ENCODE data around the gene ZNHIT3.

The ZNHIT3 gene

DNA sequence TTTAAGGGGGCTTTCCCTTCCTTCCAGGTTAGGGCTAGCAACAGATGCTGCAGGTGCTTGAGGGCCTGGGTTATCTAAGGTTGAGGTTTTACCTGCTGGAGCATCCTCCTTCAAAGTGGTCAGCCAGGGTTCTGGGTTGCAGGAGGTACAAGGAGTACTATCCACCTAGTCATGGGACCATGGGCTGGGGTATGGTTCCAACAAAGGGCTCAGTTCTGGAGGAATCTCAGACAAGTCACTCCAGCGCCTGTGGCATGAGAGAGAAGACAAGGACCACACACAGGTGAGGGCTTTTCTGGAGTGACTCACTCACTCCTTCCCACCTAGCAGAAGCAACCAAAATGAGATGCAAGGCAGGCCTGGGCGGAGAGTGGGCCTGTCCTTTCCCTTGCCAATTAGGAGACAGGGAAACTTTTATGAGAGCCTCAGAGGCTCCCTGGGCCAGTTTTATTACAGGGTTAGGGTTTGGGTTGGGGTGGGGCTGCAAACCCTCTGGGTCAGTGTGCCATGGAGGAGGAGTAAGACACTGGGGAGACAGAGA, 46.0 kb downstream of the ZNHIT3 start:
- H3K9ac ChIP-seq (ENCODE audit: insufficient read length, low read depth): peak overlapping the region; percentile 53
- peaks cover 7% of the 10 kb centered on the region for H3K4me1 ChIP-seq (ENCODE audit: insufficient read depth, insufficient read length)
- H3K36me3 ChIP-seq (ENCODE audit: insufficient read depth, insufficient read length, low read length): peaks cover 70% of the 10 kb centered on the region
- TF ChIP-seq ZNF274 (IDR thresholded peaks at IDR 0.05; ENCODE audit: low read depth, low read length): no peak
- TF ChIP-seq SUZ12 (IDR thresholded peaks at IDR 0.05; ENCODE audit: extremely low read depth, insufficient read depth, insufficient read length): no peak
- no peak for TF ChIP-seq YY1 (IDR thresholded peaks at IDR 0.05; ENCODE audit: insufficient read depth, insufficient read length)
- H3K4me3 ChIP-seq (ENCODE audit: insufficient read length, low read depth): no peak overlapping the region
- H3K9me3 ChIP-seq (ENCODE audit: insufficient read depth, low read length): no peaks in the 10 kb centered on the region
- no peak for DNase-seq (ENCODE audit: low read depth, low spot score)
- no peaks in the 10 kb centered on the region for H3K27me3 ChIP-seq (ENCODE audit: insufficient read depth, insufficient read length)

- Histone ChIP-seq H3K27me3 (ENCODE audit: insufficient read depth, insufficient read length) (no peaks in the 10 kb centered on the region), H3K9ac (ENCODE audit: insufficient read length, low read depth) (peak overlapping the region; percentile 98), H3K4me1 (ENCODE audit: insufficient read depth, insufficient read length) (peaks cover 7% of the 10 kb centered on the region), H3K36me3 (ENCODE audit: insufficient read depth, insufficient read length, low read length) (peaks cover 65% of the 10 kb centered on the region), H3K4me3 (ENCODE audit: insufficient read length, low read depth) (peak overlapping the region; percentile 90), H3K9me3 (ENCODE audit: insufficient read depth, low read length) (no peaks in the 10 kb centered on the region)
- DNase-seq (ENCODE audit: low read depth, low spot score): no peak
- TF ChIP-seq SUZ12 (IDR thresholded peaks at IDR 0.05; ENCODE audit: extremely low read depth, insufficient read depth, insufficient read length) (no peak), ZNF274 (IDR thresholded peaks at IDR 0.05; ENCODE audit: low read depth, low read length) (no peak), YY1 (IDR thresholded peaks at IDR 0.05; ENCODE audit: insufficient read depth, insufficient read length) (no peak)
These were observed 47.7 kb downstream of the ZNHIT3 start for GRCh38 chr17:36533935-36534839.

DNA sequence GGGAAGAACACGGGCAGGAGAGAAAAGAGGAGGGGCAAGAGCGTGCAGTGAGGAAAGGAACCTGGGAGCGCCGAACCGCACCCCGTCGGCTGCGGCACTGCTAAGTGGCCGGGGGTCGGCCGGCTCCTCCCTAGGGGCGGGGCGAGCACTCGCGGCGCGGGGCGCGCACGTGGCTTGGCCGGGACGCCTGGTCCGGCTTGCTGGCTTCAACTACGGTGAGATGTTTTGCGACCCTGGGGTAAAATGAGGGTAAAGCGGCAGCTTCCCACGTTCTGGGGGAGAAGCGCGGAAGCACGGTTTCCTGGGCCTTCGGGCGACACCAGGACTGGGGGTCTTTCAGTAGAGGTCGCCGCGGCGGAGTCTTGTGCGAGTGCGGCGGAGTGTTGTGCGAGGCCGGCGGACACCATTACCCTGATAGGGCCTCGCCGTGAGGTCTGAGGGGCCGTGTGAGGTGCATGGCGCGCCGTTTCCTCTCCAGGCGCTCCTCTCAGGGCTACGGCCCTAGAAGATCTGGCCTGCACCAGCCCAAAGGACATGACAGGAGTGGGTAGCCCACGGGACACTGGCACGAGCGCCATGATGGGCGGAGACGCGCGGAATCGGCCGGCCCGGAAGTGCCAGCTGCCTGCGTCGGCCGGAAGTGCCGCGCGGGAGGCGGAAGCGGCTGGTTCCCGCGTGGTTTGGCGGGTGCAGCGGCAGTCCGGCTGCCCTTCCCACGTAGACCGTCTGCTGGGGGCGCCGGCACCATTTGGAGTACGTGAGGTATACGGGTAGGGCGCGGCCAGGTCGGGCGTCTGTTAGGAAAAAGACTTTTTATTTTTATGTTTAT, 48.6 kb downstream of the ZNHIT3 start, which contains the start of the genes MYO19 and PIGW:
Gene MYO19, minus strand, starts transcription at position 29 of the 829 bp plus-strand sequence. CDS start 2,330 bp downstream, outside the sequence.
Gene PIGW, plus strand, starts transcription at position 148 of the 829 bp plus-strand sequence. CDS start 2,115 bp downstream, outside the sequence.
- no peaks in the 10 kb centered on the region for H3K27me3 ChIP-seq (ENCODE audit: insufficient read depth, insufficient read length)
- H3K4me1 ChIP-seq (ENCODE audit: insufficient read depth, insufficient read length): peaks cover 7% of the 10 kb centered on the region
- peak within 1 kb of the TSS; percentile 98 for H3K9ac ChIP-seq (ENCODE audit: insufficient read length, low read depth)
- H3K36me3 ChIP-seq (ENCODE audit: insufficient read depth, insufficient read length, low read length): peaks cover 60% of the 10 kb centered on the region
- no peaks in the 10 kb centered on the region for H3K9me3 ChIP-seq (ENCODE audit: insufficient read depth, low read length)
- peak; percentile 77 for DNase-seq (ENCODE audit: low read depth, low spot score)
- H3K4me3 ChIP-seq (ENCODE audit: insufficient read length, low read depth): peak within 1 kb of the TSS; percentile 90
- no peak for TF ChIP-seq ZNF274 (IDR thresholded peaks at IDR 0.05; ENCODE audit: low read depth, low read length)
- TF ChIP-seq YY1 (IDR thresholded peaks at IDR 0.05; ENCODE audit: insufficient read depth, insufficient read length): peak; percentile 53
- no peak for TF ChIP-seq SUZ12 (IDR thresholded peaks at IDR 0.05; ENCODE audit: extremely low read depth, insufficient read depth, insufficient read length)

DNA sequence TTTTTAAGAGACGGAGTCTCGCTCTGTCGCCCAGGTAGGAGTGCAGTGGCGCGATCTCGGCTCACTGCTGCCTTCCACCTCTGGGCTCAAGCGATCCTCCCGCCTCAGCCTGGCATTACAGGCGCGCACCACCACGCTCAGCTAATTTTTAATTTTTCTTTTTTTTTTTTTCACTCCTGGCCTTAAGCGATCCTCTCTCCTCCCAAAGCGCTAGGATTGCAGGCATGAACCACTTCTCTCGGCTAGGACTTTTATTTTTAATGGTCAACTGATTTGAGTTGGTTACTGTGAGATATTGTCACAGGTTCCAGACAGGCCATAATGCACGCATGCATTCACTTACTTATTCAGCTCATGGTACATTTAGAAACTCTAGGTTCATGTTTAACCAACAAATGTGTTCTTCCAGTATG, 49.2 kb downstream of the ZNHIT3 start:
- Histone ChIP-seq H3K4me3 (ENCODE audit: insufficient read length, low read depth) (peak overlapping the region; percentile 90), H3K9me3 (ENCODE audit: insufficient read depth, low read length) (no peaks in the 10 kb centered on the region), H3K4me1 (ENCODE audit: insufficient read depth, insufficient read length) (peaks cover 7% of the 10 kb centered on the region), H3K27me3 (ENCODE audit: insufficient read depth, insufficient read length) (no peaks in the 10 kb centered on the region), H3K36me3 (ENCODE audit: insufficient read depth, insufficient read length, low read length) (peaks cover 56% of the 10 kb centered on the region), H3K9ac (ENCODE audit: insufficient read length, low read depth) (peak overlapping the region; percentile 95)
- TF ChIP-seq SUZ12 (IDR thresholded peaks at IDR 0.05; ENCODE audit: extremely low read depth, insufficient read depth, insufficient read length) (no peak), ZNF274 (IDR thresholded peaks at IDR 0.05; ENCODE audit: low read depth, low read length) (no peak), YY1 (IDR thresholded peaks at IDR 0.05; ENCODE audit: insufficient read depth, insufficient read length) (no peak)
- DNase-seq (ENCODE audit: low read depth, low spot score): no peak

DNA sequence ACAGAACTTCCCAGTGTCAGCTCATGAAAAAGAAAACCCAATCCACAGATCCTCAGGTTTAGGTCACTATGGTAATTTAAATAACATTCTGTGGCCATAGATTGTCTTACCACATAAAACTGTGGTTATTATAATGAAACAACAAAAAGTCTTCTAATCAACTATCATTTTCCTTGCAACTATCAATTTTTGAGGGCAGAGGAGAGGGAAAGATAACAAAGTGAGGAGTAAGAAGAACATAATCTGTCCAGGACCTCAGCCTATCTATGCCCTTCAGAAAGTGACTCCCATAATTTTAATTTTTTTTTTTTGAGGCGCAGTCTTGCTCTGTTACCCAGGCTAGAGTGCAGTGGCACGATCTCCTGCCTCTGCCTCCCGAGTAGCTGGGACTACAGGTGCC, 54.2 kb downstream of the ZNHIT3 start:
- Histone ChIP-seq H3K9ac (ENCODE audit: insufficient read length, low read depth) (no peak overlapping the region), H3K36me3 (ENCODE audit: insufficient read depth, insufficient read length, low read length) (peaks cover 28% of the 10 kb centered on the region), H3K9me3 (ENCODE audit: insufficient read depth, low read length) (no peaks in the 10 kb centered on the region), H3K4me1 (ENCODE audit: insufficient read depth, insufficient read length) (peaks cover 2% of the 10 kb centered on the region), H3K27me3 (ENCODE audit: insufficient read depth, insufficient read length) (no peaks in the 10 kb centered on the region), H3K4me3 (ENCODE audit: insufficient read length, low read depth) (no peak overlapping the region)
- TF ChIP-seq ZNF274 (IDR thresholded peaks at IDR 0.05; ENCODE audit: low read depth, low read length) (no peak), SUZ12 (IDR thresholded peaks at IDR 0.05; ENCODE audit: extremely low read depth, insufficient read depth, insufficient read length) (no peak), YY1 (IDR thresholded peaks at IDR 0.05; ENCODE audit: insufficient read depth, insufficient read length) (no peak)
- no peak for DNase-seq (ENCODE audit: low read depth, low spot score)

DNA sequence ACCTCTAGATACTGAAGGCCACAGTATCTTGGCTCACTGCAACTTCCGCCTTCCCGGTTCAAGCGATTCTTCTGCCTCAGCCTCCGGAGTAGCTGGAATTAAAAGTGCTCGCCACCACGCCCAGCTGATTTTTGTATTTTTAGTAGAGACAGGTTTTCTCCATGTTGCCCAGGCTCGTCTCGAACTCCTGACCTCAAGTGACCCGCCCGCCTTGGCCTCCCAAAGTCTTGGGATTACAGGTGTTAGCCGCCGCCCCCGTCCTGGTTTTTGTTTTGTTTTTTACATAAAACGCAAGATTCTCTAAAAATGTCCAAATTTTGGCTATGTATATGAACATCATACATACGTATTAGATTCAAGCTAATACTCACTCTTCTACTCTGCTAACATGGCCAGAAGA, 56.3 kb downstream of the ZNHIT3 start:
- H3K9me3 ChIP-seq (ENCODE audit: insufficient read depth, low read length): no peaks in the 10 kb centered on the region
- no peak for DNase-seq (ENCODE audit: low read depth, low spot score)
- no peak overlapping the region for H3K4me3 ChIP-seq (ENCODE audit: insufficient read length, low read depth)
- H3K4me1 ChIP-seq (ENCODE audit: insufficient read depth, insufficient read length): no peaks in the 10 kb centered on the region
- no peaks in the 10 kb centered on the region for H3K27me3 ChIP-seq (ENCODE audit: insufficient read depth, insufficient read length)
- no peak overlapping the region for H3K9ac ChIP-seq (ENCODE audit: insufficient read length, low read depth)
- H3K36me3 ChIP-seq (ENCODE audit: insufficient read depth, insufficient read length, low read length): peaks cover 26% of the 10 kb centered on the region
- TF ChIP-seq YY1 (IDR thresholded peaks at IDR 0.05; ENCODE audit: insufficient read depth, insufficient read length): no peak
- no peak for TF ChIP-seq ZNF274 (IDR thresholded peaks at IDR 0.05; ENCODE audit: low read depth, low read length)
- no peak for TF ChIP-seq SUZ12 (IDR thresholded peaks at IDR 0.05; ENCODE audit: extremely low read depth, insufficient read depth, insufficient read length)
